ENCODE measurements around the gene LRMDA.

The LRMDA gene

GRCh38 chr10:76453997-76454396, 1022.6 kb downstream of the LRMDA start:
- Histone ChIP-seq H2AFZ (ENCODE audit: low read depth, low read length) (no peak overlapping the region), H3K4me3 (ENCODE audit: insufficient read depth in 1 of 2, low read depth in 1 of 2, low read length in 2 of 2) (no peak overlapping the region), H4K91ac (ENCODE audit: low read length) (no peak overlapping the region), H3K27ac (ENCODE audit: low read length, poor library complexity, severe bottlenecking) (no peak overlapping the region), H3K14ac (ENCODE audit: low read length in 2 of 2) (no peak overlapping the region), H3K79me1 (replicated peaks; ENCODE audit: low read length, poor library complexity, severe bottlenecking) (no peaks in the 10 kb centered on the region), H3K18ac (ENCODE audit: low read depth in 1 of 2, low read length in 2 of 2) (no peak overlapping the region), H3K4ac (ENCODE audit: low read depth in 1 of 2, low read length in 2 of 2) (no peak overlapping the region), H3K27me3 (ENCODE audit: control insufficient read depth in 1 of 2, insufficient read depth in 1 of 2, low read length in 2 of 2) (no peaks in the 10 kb centered on the region), H3K4me1 (ENCODE audit: control insufficient read depth, insufficient read depth, low read depth, low read length) (no peaks in the 10 kb centered on the region), H3K36me3 (ENCODE audit: control insufficient read depth in 1 of 2, insufficient read depth in 2 of 2, low read depth in 1 of 2, low read length in 2 of 2) (no peaks in the 10 kb centered on the region), H2AK5ac (ENCODE audit: low read length, severe bottlenecking) (no peak overlapping the region), H2BK12ac (ENCODE audit: low read length in 2 of 2) (no peak overlapping the region), H2BK15ac (ENCODE audit: low read depth, poor library complexity, severe bottlenecking) (no peak overlapping the region), H3K23ac (ENCODE audit: low read length in 2 of 2) (no peak overlapping the region), H3K9ac (ENCODE audit: low read length) (no peak overlapping the region), H2BK120ac (ENCODE audit: low read depth, low read length) (no peak overlapping the region), H3K4me2 (ENCODE audit: low read length, poor library complexity, severe bottlenecking) (no peak overlapping the region), H2BK5ac (ENCODE audit: low read depth, low read length, poor library complexity, severe bottlenecking) (no peak overlapping the region), H4K8ac (ENCODE audit: low read length) (no peak overlapping the region), H3K9me3 (ENCODE audit: control insufficient read depth, low read length) (no peaks in the 10 kb centered on the region)
- DNase-seq: no peak
- WGBS: 68% methylated on average over 3 of the region's 4 CpGs

- Histone ChIP-seq H3K4me2 (ENCODE audit: low read length, poor library complexity, severe bottlenecking) (no peak overlapping the region), H3K9ac (ENCODE audit: low read length) (no peak overlapping the region), H3K4me1 (ENCODE audit: control insufficient read depth, insufficient read depth, low read depth, low read length) (no peaks in the 10 kb centered on the region), H3K4me3 (ENCODE audit: insufficient read depth in 1 of 2, low read depth in 1 of 2, low read length in 2 of 2) (no peak overlapping the region), H3K36me3 (ENCODE audit: control insufficient read depth in 1 of 2, insufficient read depth in 2 of 2, low read depth in 1 of 2, low read length in 2 of 2) (no peaks in the 10 kb centered on the region), H3K14ac (ENCODE audit: low read length in 2 of 2) (no peak overlapping the region), H3K9me3 (ENCODE audit: control insufficient read depth, low read length) (no peaks in the 10 kb centered on the region), H3K79me1 (replicated peaks; ENCODE audit: low read length, poor library complexity, severe bottlenecking) (no peaks in the 10 kb centered on the region), H2AK5ac (ENCODE audit: low read length, severe bottlenecking) (no peak overlapping the region), H3K27me3 (ENCODE audit: control insufficient read depth in 1 of 2, insufficient read depth in 1 of 2, low read length in 2 of 2) (no peaks in the 10 kb centered on the region), H2AFZ (ENCODE audit: low read depth, low read length) (no peak overlapping the region), H3K27ac (ENCODE audit: low read length, poor library complexity, severe bottlenecking) (no peak overlapping the region), H4K8ac (ENCODE audit: low read length) (no peak overlapping the region), H3K23ac (ENCODE audit: low read length in 2 of 2) (no peak overlapping the region), H2BK5ac (ENCODE audit: low read depth, low read length, poor library complexity, severe bottlenecking) (no peak overlapping the region), H2BK15ac (ENCODE audit: low read depth, poor library complexity, severe bottlenecking) (no peak overlapping the region), H3K4ac (ENCODE audit: low read depth in 1 of 2, low read length in 2 of 2) (no peak overlapping the region), H2BK120ac (ENCODE audit: low read depth, low read length) (no peak overlapping the region), H3K18ac (ENCODE audit: low read depth in 1 of 2, low read length in 2 of 2) (no peak overlapping the region), H4K91ac (ENCODE audit: low read length) (no peak overlapping the region), H2BK12ac (ENCODE audit: low read length in 2 of 2) (peak overlapping the region in 1 of 2 experiments; percentile 24)
- no peak for DNase-seq
- 96% methylated on average over 5 of the region's 5 CpGs for WGBS
These were observed 1023.2 kb downstream of the LRMDA start for GRCh38 chr10:76454506-76455140.

- no peak overlapping the region for H3K23ac ChIP-seq (ENCODE audit: low read length in 2 of 2)
- no peaks in the 10 kb centered on the region for H3K4me1 ChIP-seq (ENCODE audit: control insufficient read depth, insufficient read depth, low read depth, low read length)
- no peaks in the 10 kb centered on the region for H3K9me3 ChIP-seq (ENCODE audit: control insufficient read depth, low read length)
- no peaks in the 10 kb centered on the region for H3K36me3 ChIP-seq (ENCODE audit: control insufficient read depth in 1 of 2, insufficient read depth in 2 of 2, low read depth in 1 of 2, low read length in 2 of 2)
- no peak overlapping the region for H4K8ac ChIP-seq (ENCODE audit: low read length)
- H3K79me1 ChIP-seq (replicated peaks; ENCODE audit: low read length, poor library complexity, severe bottlenecking): no peaks in the 10 kb centered on the region
- no peak overlapping the region for H4K91ac ChIP-seq (ENCODE audit: low read length)
- H3K14ac ChIP-seq (ENCODE audit: low read length in 2 of 2): no peak overlapping the region
- H2BK15ac ChIP-seq (ENCODE audit: low read depth, poor library complexity, severe bottlenecking): no peak overlapping the region
- H3K4ac ChIP-seq (ENCODE audit: low read depth in 1 of 2, low read length in 2 of 2): no peak overlapping the region
- H2AK5ac ChIP-seq (ENCODE audit: low read length, severe bottlenecking): no peak overlapping the region
- peak overlapping the region in 1 of 2 experiments; percentile 40 for H2BK12ac ChIP-seq (ENCODE audit: low read length in 2 of 2)
- H3K4me3 ChIP-seq (ENCODE audit: insufficient read depth in 1 of 2, low read depth in 1 of 2, low read length in 2 of 2): no peak overlapping the region
- no peaks in the 10 kb centered on the region for H3K27me3 ChIP-seq (ENCODE audit: control insufficient read depth in 1 of 2, insufficient read depth in 1 of 2, low read length in 2 of 2)
- no peak overlapping the region for H3K4me2 ChIP-seq (ENCODE audit: low read length, poor library complexity, severe bottlenecking)
- no peak overlapping the region for H2AFZ ChIP-seq (ENCODE audit: low read depth, low read length)
- no peak overlapping the region for H2BK120ac ChIP-seq (ENCODE audit: low read depth, low read length)
- no peak overlapping the region for H2BK5ac ChIP-seq (ENCODE audit: low read depth, low read length, poor library complexity, severe bottlenecking)
- H3K18ac ChIP-seq (ENCODE audit: low read depth in 1 of 2, low read length in 2 of 2): no peak overlapping the region
- H3K9ac ChIP-seq (ENCODE audit: low read length): no peak overlapping the region
- DNase-seq: no peak
- WGBS: 100% methylated on average over 1 of the region's 1 CpG
- no peak overlapping the region for H3K27ac ChIP-seq (ENCODE audit: low read length, poor library complexity, severe bottlenecking)
These were observed 1024.8 kb downstream of the LRMDA start for GRCh38 chr10:76456197-76456596.

GRCh38 chr10:76459016-76459730, 1027.7 kb downstream of the LRMDA start:
- no peak overlapping the region for H2BK120ac ChIP-seq (ENCODE audit: low read depth, low read length)
- H3K4me2 ChIP-seq (ENCODE audit: low read length, poor library complexity, severe bottlenecking): no peak overlapping the region
- H2BK5ac ChIP-seq (ENCODE audit: low read depth, low read length, poor library complexity, severe bottlenecking): no peak overlapping the region
- H3K27me3 ChIP-seq (ENCODE audit: control insufficient read depth in 1 of 2, insufficient read depth in 1 of 2, low read length in 2 of 2): no peaks in the 10 kb centered on the region
- H3K4ac ChIP-seq (ENCODE audit: low read depth in 1 of 2, low read length in 2 of 2): no peak overlapping the region
- no peaks in the 10 kb centered on the region for H3K4me1 ChIP-seq (ENCODE audit: control insufficient read depth, insufficient read depth, low read depth, low read length)
- no peaks in the 10 kb centered on the region for H3K36me3 ChIP-seq (ENCODE audit: control insufficient read depth in 1 of 2, insufficient read depth in 2 of 2, low read depth in 1 of 2, low read length in 2 of 2)
- WGBS: 89% methylated on average over 6 of the region's 8 CpGs
- H3K27ac ChIP-seq (ENCODE audit: low read length, poor library complexity, severe bottlenecking): no peak overlapping the region
- no peak overlapping the region for H3K14ac ChIP-seq (ENCODE audit: low read length in 2 of 2)
- no peak overlapping the region for H3K23ac ChIP-seq (ENCODE audit: low read length in 2 of 2)
- H3K79me1 ChIP-seq (replicated peaks; ENCODE audit: low read length, poor library complexity, severe bottlenecking): no peaks in the 10 kb centered on the region
- no peak overlapping the region for H3K9ac ChIP-seq (ENCODE audit: low read length)
- H3K9me3 ChIP-seq (ENCODE audit: control insufficient read depth, low read length): no peaks in the 10 kb centered on the region
- H2AFZ ChIP-seq (ENCODE audit: low read depth, low read length): no peak overlapping the region
- H2BK15ac ChIP-seq (ENCODE audit: low read depth, poor library complexity, severe bottlenecking): no peak overlapping the region
- no peak overlapping the region for H2AK5ac ChIP-seq (ENCODE audit: low read length, severe bottlenecking)
- H2BK12ac ChIP-seq (ENCODE audit: low read length in 2 of 2): no peak overlapping the region
- no peak overlapping the region for H3K18ac ChIP-seq (ENCODE audit: low read depth in 1 of 2, low read length in 2 of 2)
- H3K4me3 ChIP-seq (ENCODE audit: insufficient read depth in 1 of 2, low read depth in 1 of 2, low read length in 2 of 2): no peak overlapping the region
- DNase-seq: no peak
- no peak overlapping the region for H4K8ac ChIP-seq (ENCODE audit: low read length)
- H4K91ac ChIP-seq (ENCODE audit: low read length): no peak overlapping the region

Measured in mesenchymal stem cell (in vitro differentiated cells and primary cell).